SJSA1 (cell line): ENCODE measurements around the gene ZBTB7C. TPM values are rescaled to one million over a fixed set of nuclear protein-coding genes. Genes with fewer than 3 reads are reported as not detected.
A peak's percentile ranks its signal among the peaks of the same experiment; 100 is the strongest.

Experiments
- DNase-seq, 2 experiments: peaks; one replicate each; pipeline ENCODE4 v3.0.0-alpha.2; 2015 to 2020; ENCODE audit warnings: low spot score in 2 of 2, low read depth in 1 of 2
- H3K27ac ChIP-seq: fragments of 250-450 bp; sonication (Bioruptor Pico); 2 replicates; pipeline ENCODE4 v1.5.1; 2020; ENCODE audit warnings: mild to moderate bottlenecking, moderate library complexity
- H3K27me3 ChIP-seq: fragments of 250-450 bp; sonication (Bioruptor Pico); replicated peaks from 2 replicates; pipeline ENCODE4 v1.5.1; 2020; ENCODE audit warnings: mild to moderate bottlenecking, moderate library complexity
- H3K36me3 ChIP-seq: fragments of 250-450 bp; sonication (Bioruptor Pico); 2 replicates; pipeline ENCODE4 v1.5.1; 2020; ENCODE audit warnings: mild to moderate bottlenecking
- H3K4me1 ChIP-seq: fragments of 250-450 bp; sonication (Bioruptor Pico); replicated peaks from 2 replicates; pipeline ENCODE4 v1.6.1; 2021; ENCODE audit warnings: mild to moderate bottlenecking
- H3K4me3 ChIP-seq: fragments of 250-450 bp; sonication (Bioruptor Pico); 2 replicates; pipeline ENCODE4 v1.5.1; 2020; ENCODE audit warnings: mild to moderate bottlenecking
- H3K9me3 ChIP-seq: fragments of 250-450 bp; sonication (Bioruptor Pico); replicated peaks from 2 replicates; pipeline ENCODE4 v1.5.1; 2020; ENCODE audit warnings: mild to moderate bottlenecking
- total RNA-seq: library from RNA; depleted of rRNA; stranded (reverse); fragments of >200 nt; shearing (Covaris generic); gene quantifications from 2 replicates; pipeline ENCODE4 v1.2.3, GENCODE V29; 2014

The ZBTB7C gene
- total RNA-seq, 1 experiment from 2014 or later = 0.50 TPM

DNA sequence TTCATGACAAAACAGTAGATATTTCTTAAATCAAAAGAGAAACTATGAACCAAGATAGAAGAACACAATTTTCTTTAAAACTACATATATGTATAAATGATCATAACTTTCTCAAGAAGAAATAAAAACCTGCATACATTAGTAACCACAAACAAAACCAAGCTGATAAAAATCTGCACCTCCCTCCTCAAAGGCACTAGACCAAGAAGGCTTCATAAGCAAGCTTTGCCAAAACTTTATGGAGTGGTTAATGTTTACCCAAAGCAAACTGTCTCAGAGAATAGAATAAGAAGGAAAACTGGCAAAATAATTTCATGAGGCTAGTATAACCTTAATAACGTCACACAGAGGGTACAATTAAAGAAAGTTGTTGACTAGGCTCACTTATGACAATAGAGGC is 138.3 kb downstream of the ZBTB7C start:
- H3K9me3 ChIP-seq = no peaks in the 10 kb centered on the region
- H3K36me3 ChIP-seq = no peaks in the 10 kb centered on the region
- H3K27me3 ChIP-seq = peaks cover 5% of the 10 kb centered on the region; the same call in 1 of the 2 replicates
- no peak for DNase-seq
- H3K4me1 ChIP-seq = no peaks in the 10 kb centered on the region
- H3K27ac ChIP-seq = no peak overlapping the region
- no peak overlapping the region for H3K4me3 ChIP-seq

DNA sequence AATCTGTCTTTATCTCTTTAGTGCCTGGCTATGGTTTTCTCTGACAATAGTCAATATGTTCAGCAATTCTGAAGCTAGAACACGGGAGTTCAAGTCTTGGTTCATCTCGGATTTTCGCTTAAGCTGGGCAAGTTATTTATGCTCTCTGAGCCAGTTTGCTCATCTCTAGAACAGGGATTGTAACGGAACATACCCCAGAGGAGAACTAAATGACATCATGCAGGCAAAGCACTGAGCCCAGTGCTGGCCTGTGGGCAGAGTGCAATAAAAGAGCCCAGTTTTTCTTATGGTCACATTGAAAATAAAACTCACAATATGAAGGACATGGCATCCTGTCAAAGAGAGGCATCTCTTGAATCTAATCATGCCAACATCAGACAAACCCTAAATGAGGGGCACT is 143.9 kb downstream of the ZBTB7C start:
- H3K36me3 ChIP-seq = no peaks in the 10 kb centered on the region
- no peaks in the 10 kb centered on the region for H3K9me3 ChIP-seq
- H3K27me3 ChIP-seq = peaks cover 10% of the 10 kb centered on the region
- H3K27ac ChIP-seq = no peak overlapping the region
- no peak for DNase-seq
- H3K4me1 ChIP-seq = 0 out of 2 replicates have a peak, but pooled peaks cover 3% of the 10 kb centered on the region
- no peak overlapping the region for H3K4me3 ChIP-seq

DNA sequence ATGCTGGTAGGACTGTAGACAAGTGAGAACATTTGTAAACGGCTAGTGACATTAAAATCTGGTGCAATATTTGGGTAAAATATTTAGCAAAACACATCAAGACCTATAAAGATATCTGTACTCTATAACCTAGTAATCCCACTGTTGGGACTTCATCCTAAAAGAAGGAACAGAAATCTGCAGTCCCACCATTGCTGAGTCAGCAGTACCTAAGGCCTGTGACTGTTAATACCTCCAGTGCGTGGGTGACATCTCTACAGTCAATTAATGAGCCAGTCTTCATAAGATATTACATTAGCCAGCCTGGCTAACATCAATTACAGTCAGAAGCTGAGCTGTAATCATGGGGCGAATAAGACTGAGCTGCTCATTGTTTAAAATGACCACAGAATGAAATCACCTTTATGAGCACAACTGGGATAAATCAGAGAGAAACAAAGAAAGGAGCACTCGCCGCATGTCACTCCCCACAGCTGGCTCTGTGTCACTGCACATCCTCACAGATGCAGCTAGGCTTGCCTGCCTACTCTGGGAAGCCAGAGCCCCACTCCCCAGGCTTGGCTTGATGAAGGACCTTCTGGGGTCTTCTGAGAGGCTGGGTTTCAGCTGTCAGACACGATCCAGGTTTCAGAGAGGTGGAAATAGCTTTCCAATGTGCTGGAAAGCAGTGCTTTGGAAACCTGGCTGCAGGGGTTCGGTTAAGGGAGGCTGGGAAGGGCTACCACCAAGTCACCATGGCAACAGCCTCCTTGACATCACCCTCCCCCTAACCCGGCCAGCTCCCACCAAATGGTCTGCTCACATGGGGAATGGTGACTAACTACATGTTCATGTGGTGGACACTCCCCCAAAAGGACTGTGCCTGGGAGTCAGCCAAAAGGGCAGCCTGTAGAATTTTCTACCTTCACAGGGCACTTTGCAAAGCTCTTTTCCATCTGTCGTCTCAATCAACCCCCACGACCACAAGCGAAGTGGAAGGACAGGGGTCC is 145.0 kb downstream of the ZBTB7C start:
- H3K27ac ChIP-seq = no peak overlapping the region
- no peaks in the 10 kb centered on the region for H3K9me3 ChIP-seq
- H3K4me1 ChIP-seq = 0 out of 2 replicates have a peak, but pooled peaks cover 3% of the 10 kb centered on the region
- no peaks in the 10 kb centered on the region for H3K36me3 ChIP-seq
- H3K27me3 ChIP-seq = peaks cover 10% of the 10 kb centered on the region
- H3K4me3 ChIP-seq = no peak overlapping the region
- peak in 1 of 2 experiments; percentile 4 for DNase-seq

DNA sequence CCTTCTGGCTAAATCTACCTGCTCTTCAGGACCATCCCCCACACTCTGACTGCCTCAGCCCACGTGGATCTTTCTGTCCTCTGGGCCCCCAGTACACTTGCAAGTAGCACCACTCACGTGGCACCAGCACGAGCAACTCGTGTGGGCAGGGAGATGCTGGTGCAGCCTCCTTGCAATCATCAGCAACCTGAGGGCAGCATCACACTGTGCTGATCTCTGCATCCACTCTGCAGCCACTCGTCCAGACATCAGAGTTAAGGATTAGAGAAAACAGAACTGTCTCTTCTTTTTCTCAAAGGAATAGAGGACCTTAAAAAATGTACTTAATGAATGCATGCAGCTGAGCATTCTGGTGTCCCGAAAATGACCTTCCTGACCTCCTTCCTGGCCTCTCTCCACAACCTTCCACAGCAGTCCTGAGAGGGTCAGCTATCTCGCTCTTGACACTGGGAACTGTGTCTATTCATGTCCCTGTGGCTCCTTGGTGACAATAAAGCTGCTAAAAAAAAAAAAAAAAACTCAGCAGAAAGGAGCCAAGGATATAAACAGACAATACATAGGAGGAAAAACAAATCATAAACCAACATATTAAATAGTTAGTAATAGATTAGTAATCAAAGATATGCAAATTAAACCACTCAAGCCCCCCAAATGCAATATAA is 145.9 kb downstream of the ZBTB7C start:
- no peak for DNase-seq
- Histone ChIP-seq H3K4me1 (0 out of 2 replicates have a peak, but pooled peaks cover 3% of the 10 kb centered on the region), H3K36me3 (no peaks in the 10 kb centered on the region), H3K27ac (no peak overlapping the region), H3K4me3 (no peak overlapping the region), H3K9me3 (no peaks in the 10 kb centered on the region; the same call in 1 of the 2 replicates), H3K27me3 (peaks cover 10% of the 10 kb centered on the region)

DNA sequence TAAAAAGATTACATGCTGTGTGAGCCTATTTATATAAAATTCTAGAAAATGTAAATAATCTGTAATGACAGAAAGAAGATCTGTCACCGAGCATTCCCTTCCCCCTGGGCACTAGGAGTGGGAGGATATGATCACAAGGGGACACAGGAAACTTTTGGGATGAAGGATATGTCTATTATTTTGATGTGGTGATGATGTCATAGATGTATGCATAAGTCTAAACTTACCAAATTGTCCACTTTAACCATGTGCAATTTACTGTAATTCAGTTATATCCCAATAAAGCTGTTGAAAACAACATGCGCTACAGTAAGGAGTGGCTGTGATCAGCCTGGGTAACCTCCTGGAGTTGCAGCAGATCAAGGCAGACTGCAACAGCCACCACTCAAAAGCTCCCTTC is 148.9 kb downstream of the ZBTB7C start:
- DNase-seq = no peak
- peaks cover 5% of the 10 kb centered on the region for H3K27me3 ChIP-seq
- H3K27ac ChIP-seq = no peak overlapping the region
- no peaks in the 10 kb centered on the region for H3K36me3 ChIP-seq
- H3K4me1 ChIP-seq = 0 out of 2 replicates have a peak, but pooled peaks cover 3% of the 10 kb centered on the region
- H3K9me3 ChIP-seq = no peaks in the 10 kb centered on the region; the same call in 1 of the 2 replicates
- H3K4me3 ChIP-seq = no peak overlapping the region

DNA sequence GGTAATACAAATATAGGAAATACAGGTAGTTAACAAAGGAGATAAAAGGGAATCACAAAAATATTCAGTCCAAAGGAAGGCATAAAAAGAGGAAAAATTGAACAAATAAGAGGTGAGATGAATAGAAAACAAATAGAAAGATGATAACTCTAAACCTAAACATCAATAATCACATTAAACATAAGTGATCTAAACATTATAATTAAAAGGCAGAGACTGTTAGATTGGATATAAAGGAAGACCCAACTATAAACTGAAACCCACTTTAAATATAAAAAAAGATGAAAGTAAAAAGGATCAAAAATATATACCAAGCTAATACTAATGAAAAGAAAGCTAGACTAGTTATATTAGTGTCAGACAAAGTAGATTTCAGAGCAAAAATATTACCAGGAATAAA is 152.3 kb downstream of the ZBTB7C start:
- Histone ChIP-seq H3K4me3 (no peak overlapping the region), H3K9me3 (no peaks in the 10 kb centered on the region; the same call in 1 of the 2 replicates), H3K4me1 (no peaks in the 10 kb centered on the region), H3K36me3 (no peaks in the 10 kb centered on the region), H3K27ac (no peak overlapping the region), H3K27me3 (peaks cover 2% of the 10 kb centered on the region; the same call in 1 of the 2 replicates)
- no peak for DNase-seq

DNA sequence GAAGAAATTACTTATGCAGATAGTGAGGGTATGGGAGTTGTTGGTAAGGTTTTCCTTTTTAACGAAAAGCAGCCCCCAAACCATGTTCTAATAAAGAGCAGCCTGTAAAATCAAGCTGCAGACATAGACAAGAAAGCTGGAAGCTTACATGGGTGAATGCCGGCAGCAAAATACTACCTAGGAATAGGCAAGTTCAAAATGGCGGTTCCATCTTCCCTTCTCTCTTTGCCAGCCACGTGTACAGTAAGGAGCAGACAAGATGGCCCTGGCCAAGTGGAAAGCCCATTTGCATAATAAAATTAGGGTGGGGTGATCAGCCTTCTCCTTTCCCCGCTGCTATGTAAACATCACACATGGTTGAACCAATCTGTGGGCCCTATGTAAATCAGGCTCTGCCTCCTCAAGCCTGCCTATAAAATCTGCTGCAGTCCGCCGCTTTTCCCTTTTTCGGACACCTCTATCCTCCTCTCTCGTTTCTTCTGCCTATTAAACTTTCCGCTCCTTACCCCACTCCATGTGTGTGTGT is 155.0 kb downstream of the ZBTB7C start:
- no peak for DNase-seq
- Histone ChIP-seq H3K4me3 (no peak overlapping the region), H3K4me1 (no peaks in the 10 kb centered on the region), H3K9me3 (no peaks in the 10 kb centered on the region; the same call in 1 of the 2 replicates), H3K27ac (no peak overlapping the region), H3K36me3 (no peaks in the 10 kb centered on the region), H3K27me3 (peaks cover 6% of the 10 kb centered on the region)

DNA sequence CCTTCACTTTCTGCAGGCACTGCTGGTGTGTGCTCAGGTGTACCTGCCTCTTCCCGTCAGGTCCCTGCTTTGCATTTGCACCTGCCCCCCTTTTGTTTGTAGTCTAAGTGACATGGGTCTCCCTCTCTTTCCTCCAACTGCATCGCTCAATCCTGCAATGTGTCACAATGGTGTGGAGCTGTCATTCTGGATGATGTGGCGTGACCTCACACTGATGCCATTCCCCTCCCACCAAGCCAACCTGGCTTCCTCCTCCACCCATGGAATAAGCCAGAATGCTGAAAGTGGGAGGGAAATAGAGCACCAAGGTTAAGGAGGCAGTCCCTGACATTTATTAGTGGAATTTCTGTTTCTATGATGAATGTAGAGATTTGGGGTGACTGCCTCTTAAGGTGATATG is 156.7 kb downstream of the ZBTB7C start:
- Histone ChIP-seq H3K27me3 (peaks cover 6% of the 10 kb centered on the region), H3K36me3 (no peaks in the 10 kb centered on the region), H3K4me3 (no peak overlapping the region), H3K27ac (no peak overlapping the region), H3K9me3 (no peaks in the 10 kb centered on the region), H3K4me1 (no peaks in the 10 kb centered on the region)
- DNase-seq = no peak

DNA sequence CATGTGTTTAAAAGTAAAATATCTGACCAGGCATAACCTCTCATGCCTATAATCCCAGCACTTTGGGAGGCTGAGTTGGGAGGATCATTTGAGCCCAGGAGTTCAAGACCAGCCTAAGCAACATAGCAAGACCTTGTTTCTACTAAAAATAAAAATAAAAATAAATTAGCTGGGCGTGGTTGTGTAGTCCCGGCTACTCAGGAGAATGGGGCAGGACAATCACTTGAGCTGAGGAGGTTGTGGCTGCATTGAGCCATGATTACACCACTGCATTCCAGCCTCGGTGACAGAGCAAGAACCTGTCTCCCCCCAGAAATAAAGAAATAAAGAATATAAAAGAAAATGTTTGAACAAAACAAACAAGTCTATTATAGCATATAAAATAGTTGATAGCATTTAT is 158.3 kb downstream of the ZBTB7C start:
- peaks cover 6% of the 10 kb centered on the region for H3K27me3 ChIP-seq
- H3K4me3 ChIP-seq = no peak overlapping the region
- H3K4me1 ChIP-seq = no peaks in the 10 kb centered on the region
- no peaks in the 10 kb centered on the region for H3K36me3 ChIP-seq
- H3K27ac ChIP-seq = no peak overlapping the region
- H3K9me3 ChIP-seq = no peaks in the 10 kb centered on the region
- DNase-seq = no peak

DNA sequence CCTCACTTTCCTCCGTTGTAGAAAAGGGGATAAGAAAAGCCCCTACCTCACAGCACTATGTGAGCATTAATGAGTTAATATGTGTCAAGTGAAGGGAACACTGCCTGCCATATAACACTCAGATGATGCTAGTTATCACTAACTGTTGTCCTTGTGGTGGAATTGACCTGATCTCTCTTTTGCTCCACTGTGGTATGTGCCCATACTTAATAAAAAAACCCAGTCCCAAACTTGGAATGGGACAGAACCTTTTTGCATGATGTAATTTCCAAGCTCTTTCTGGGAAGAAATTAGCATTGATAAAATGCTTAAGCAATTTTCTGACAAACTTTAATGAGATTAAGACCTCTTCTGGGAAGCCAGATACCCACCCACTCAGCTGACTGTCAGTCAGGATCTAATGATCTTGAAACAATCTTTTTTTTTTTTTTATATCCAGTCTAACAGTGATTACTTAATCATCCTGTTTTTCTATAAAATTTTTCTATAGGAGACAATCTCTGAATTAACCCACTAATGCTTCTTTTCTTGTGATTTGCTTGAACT is 158.7 kb downstream of the ZBTB7C start:
- Histone ChIP-seq H3K9me3 (no peaks in the 10 kb centered on the region), H3K4me1 (no peaks in the 10 kb centered on the region), H3K36me3 (no peaks in the 10 kb centered on the region), H3K27ac (no peak overlapping the region), H3K4me3 (no peak overlapping the region), H3K27me3 (peaks cover 6% of the 10 kb centered on the region)
- DNase-seq = no peak

DNA sequence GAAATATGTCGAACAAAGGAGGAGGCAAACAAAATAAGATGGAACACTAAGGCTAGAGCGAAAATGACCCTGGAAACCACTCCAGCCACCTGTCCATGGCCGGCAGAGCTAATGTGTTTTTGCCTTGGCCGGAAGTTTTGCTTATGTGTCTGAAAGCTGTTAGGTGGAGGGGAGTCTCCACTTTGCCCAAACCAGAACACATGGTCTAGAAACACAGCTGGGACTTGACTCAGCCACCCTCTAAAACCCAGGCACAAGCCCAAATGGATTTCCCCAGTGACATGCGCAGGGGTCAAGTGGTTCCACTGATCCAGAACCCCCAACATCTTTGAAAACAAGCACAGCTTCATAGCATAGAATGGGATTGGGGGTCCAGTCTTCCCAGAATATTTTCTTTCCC is 159.3 kb downstream of the ZBTB7C start:
- no peak for DNase-seq
- Histone ChIP-seq H3K27me3 (peaks cover 6% of the 10 kb centered on the region), H3K27ac (no peak overlapping the region), H3K36me3 (no peaks in the 10 kb centered on the region), H3K4me3 (no peak overlapping the region), H3K4me1 (no peaks in the 10 kb centered on the region), H3K9me3 (no peaks in the 10 kb centered on the region)

DNA sequence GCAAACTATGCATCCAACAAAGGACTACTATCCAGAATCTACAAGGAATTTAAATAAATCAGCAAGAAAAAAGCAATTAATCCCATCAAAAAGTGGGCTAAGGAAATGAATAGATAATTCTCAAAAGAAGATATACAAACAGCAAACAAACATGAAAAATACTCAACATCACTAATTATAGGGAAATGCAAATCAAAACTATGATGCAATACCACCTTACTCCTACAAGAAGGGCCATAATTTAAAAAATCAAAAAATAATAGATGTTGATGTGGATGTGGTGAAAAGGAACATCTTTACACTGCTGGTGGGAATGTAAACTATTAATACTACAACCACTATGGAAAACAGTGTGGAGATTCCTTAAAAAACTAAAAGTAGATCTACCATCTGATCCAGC is 164.7 kb downstream of the ZBTB7C start:
- Histone ChIP-seq H3K27ac (no peak overlapping the region), H3K36me3 (no peaks in the 10 kb centered on the region), H3K27me3 (peaks cover 7% of the 10 kb centered on the region), H3K4me3 (no peak overlapping the region), H3K9me3 (no peaks in the 10 kb centered on the region), H3K4me1 (no peaks in the 10 kb centered on the region)
- no peak for DNase-seq

DNA sequence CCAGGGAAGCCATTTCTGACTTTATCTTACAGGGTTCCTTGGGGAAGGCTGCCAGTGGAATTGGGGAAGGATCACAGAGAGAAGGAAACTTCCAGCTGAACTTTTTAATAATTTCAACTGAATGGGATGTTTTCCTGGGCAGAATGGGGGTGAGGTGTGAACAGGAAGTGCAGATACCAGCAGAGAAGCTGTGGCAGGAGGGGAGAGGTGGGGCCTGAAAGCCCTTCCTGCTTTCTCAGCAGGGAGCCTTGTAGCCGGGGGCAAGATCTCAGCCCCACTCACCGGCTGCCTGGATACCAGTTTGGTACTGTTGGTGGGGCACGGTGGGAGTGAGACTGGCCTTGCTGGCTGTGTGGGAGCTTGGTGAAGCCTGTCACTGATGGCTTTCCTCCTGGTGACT is 170.5 kb downstream of the ZBTB7C start:
- H3K9me3 ChIP-seq = no peaks in the 10 kb centered on the region
- H3K36me3 ChIP-seq = no peaks in the 10 kb centered on the region
- no peak overlapping the region for H3K4me3 ChIP-seq
- peaks cover 5% of the 10 kb centered on the region; the same call in 1 of the 2 replicates for H3K4me1 ChIP-seq
- H3K27me3 ChIP-seq = peaks cover 20% of the 10 kb centered on the region
- DNase-seq = no peak
- no peak overlapping the region for H3K27ac ChIP-seq
